Liver (tissue), 9 donors: ENCODE results near the gene CARMIL1. TPM values are rescaled to one million over a fixed set of nuclear protein-coding genes. Genes with fewer than 3 reads are reported as not detected.

Experiments used
- DNase-seq: peaks from one replicate; pipeline ENCODE4 v3.0.0-alpha.2; 2017; ENCODE audit warnings: low spot score
- H3K27ac ChIP-seq, 2 donors: one replicate each; pipeline ENCODE4 v1.7.0; 2013; ENCODE audit warnings: inconsistent platforms in 2 of 2, low read length in 2 of 2, control low read depth in 1 of 2, low read depth in 1 of 2, mild to moderate bottlenecking in 1 of 2
- H3K27me3 ChIP-seq, 4 donors: one replicate each; pipeline versions ENCODE4 v1.6.1 to v1.7.0; 2013; ENCODE audit warnings: low read length in 3 of 4, inconsistent platforms in 1 of 4, mild to moderate bottlenecking in 1 of 4, moderate library complexity in 1 of 4; ENCODE audit not compliant: control insufficient read depth in 4 of 4, insufficient read depth in 4 of 4
- H3K36me3 ChIP-seq, 4 donors: one replicate each; pipeline versions ENCODE4 v1.6.1 to v1.7.0; 2013; ENCODE audit warnings: low read length in 3 of 4, mild to moderate bottlenecking in 3 of 4, low read depth in 1 of 4, moderate library complexity in 1 of 4; ENCODE audit not compliant: control insufficient read depth in 4 of 4, insufficient read depth in 3 of 4
- H3K4me1 ChIP-seq, 4 donors: one replicate each; pipeline versions ENCODE4 v1.6.1 to v1.7.0; 2013; ENCODE audit warnings: low read length in 3 of 4, mild to moderate bottlenecking in 3 of 4, moderate library complexity in 1 of 4; ENCODE audit not compliant: control insufficient read depth in 4 of 4, insufficient read depth in 4 of 4
- H3K4me3 ChIP-seq, 3 donors: one replicate each; pipeline versions ENCODE4 v1.6.1 to v1.7.0; 2013; ENCODE audit warnings: low read length in 3 of 3, control low read depth in 1 of 3, low read depth in 1 of 3, mild to moderate bottlenecking in 1 of 3
- H3K9ac ChIP-seq, 2 donors: one replicate each; pipeline ENCODE4 v1.7.0; 2013; ENCODE audit warnings: low read length in 2 of 2, mild to moderate bottlenecking in 2 of 2, moderate library complexity in 2 of 2, control low read depth in 1 of 2, low read depth in 1 of 2
- H3K9me3 ChIP-seq, 4 donors: one replicate each; pipeline versions ENCODE4 v1.6.1 to v1.7.0; 2013; ENCODE audit warnings: low read length in 3 of 4; ENCODE audit not compliant: control insufficient read depth in 4 of 4
- EGR1 ChIP-seq, 2 donors: IDR thresholded peaks; 2 replicates each; pipeline ENCODE4 v1.6.1; 2016 to 2018; ENCODE audit warnings: antibody characterized with exemption in 2 of 2, low read depth in 2 of 2
- FOXA1 ChIP-seq: IDR thresholded peaks from 2 replicates; pipeline ENCODE4 v1.6.1; 2016; ENCODE audit warnings: antibody characterized with exemption
- FOXA2 ChIP-seq: IDR thresholded peaks from 2 replicates; pipeline ENCODE4 v1.6.1; 2016; ENCODE audit warnings: antibody characterized with exemption
- HNF4A ChIP-seq, 2 donors: conservative IDR thresholded peaks; 2 replicates each; pipeline ENCODE4 v1.6.1; 2016; ENCODE audit warnings: antibody characterized with exemption in 2 of 2, mild to moderate bottlenecking in 2 of 2
- HNF4G ChIP-seq: IDR thresholded peaks from 2 replicates; pipeline ENCODE4 v1.6.1; 2016; ENCODE audit warnings: antibody characterized with exemption
- MAX ChIP-seq: IDR thresholded peaks from 2 replicates; pipeline ENCODE4 v1.6.1; 2016; ENCODE audit warnings: antibody characterized with exemption
- NR2F2 ChIP-seq: IDR thresholded peaks from 2 replicates; pipeline ENCODE4 v1.6.1; 2016; ENCODE audit warnings: antibody characterized with exemption
- RAD21 ChIP-seq, 2 donors: IDR thresholded peaks; 2 replicates each; pipeline ENCODE4 v1.6.1; 2016; ENCODE audit warnings: antibody characterized with exemption in 2 of 2, mild to moderate bottlenecking in 2 of 2
- REST ChIP-seq: IDR thresholded peaks from 2 replicates; pipeline ENCODE4 v1.6.1; 2016; ENCODE audit warnings: antibody characterized with exemption, mild to moderate bottlenecking
- RXRA ChIP-seq, 2 donors: IDR thresholded peaks; 2 replicates each; pipeline ENCODE4 v1.6.1; 2017 to 2018; ENCODE audit warnings: antibody characterized with exemption in 2 of 2, mild to moderate bottlenecking in 1 of 2
- SP1 ChIP-seq: IDR thresholded peaks from 2 replicates; pipeline ENCODE4 v1.6.1; 2018; ENCODE audit warnings: antibody characterized with exemption, mild to moderate bottlenecking
- TAF1 ChIP-seq: conservative IDR thresholded peaks from 2 replicates; pipeline ENCODE4 v1.6.1; 2016; ENCODE audit warnings: antibody characterized with exemption, mild to moderate bottlenecking
- YY1 ChIP-seq: IDR thresholded peaks from 2 replicates; pipeline ENCODE4 v1.6.1; 2016; ENCODE audit warnings: antibody characterized with exemption, mild to moderate bottlenecking
- ZBTB33 ChIP-seq: IDR thresholded peaks from 2 replicates; pipeline ENCODE4 v1.6.1; 2016; ENCODE audit warnings: antibody characterized with exemption
- WGBS: extraction: QIAGEN DNeasy Blood & Tissue Kit; methylation state at CpG from one replicate; pipeline ENCODE4 v1.1.7; 2013; 5-methylcytosine and 5-hydroxymethylcytosine counted together
- polyA plus RNA-seq, 2 donors: library from polyadenylated mRNA; stranded (reverse) in 1 of 2; unstranded in 1 of 2; fragments of 200-250 nt in 1 of 2; fragments of >200 nt in 1 of 2; fragmentation: Nextera tagmentation in 1 of 2; extraction: Ambion mirVana in 1 of 2; gene quantifications; one replicate each; pipeline versions ENCODE4 v1.2.1 to v1.2.3, GENCODE V29; 2013 to 2015
- total RNA-seq, 2 donors: library from RNA; depleted of rRNA; stranded (reverse); fragments of >200 nt; gene quantifications; one replicate each; pipeline ENCODE4 v1.2.3, GENCODE V29; 2014
- donor health status: healthy.
- donor health status: healthy.
- donor health status: healthy.
- donor health status: healthy.
- donor health status: healthy.

Gene CARMIL1
- total and polyA plus RNA-seq, 4 donors, result 1.4 to 9.5 (median 3.5) TPM

- no peak for DNase-seq
- Histone ChIP-seq H3K27me3 (no peaks in the 10 kb centered on the region), H3K4me1 (peaks cover 0 to 6% (median 0%) of the 10 kb centered on the region in 4 donors), H3K36me3 (no peaks in the 10 kb centered on the region), H3K9ac (no peak overlapping the region), H3K4me3 (no peak overlapping the region), H3K27ac (no peak overlapping the region), H3K9me3 (peaks cover 0 to 6% (median 0%) of the 10 kb centered on the region in 4 donors)
- TF ChIP-seq FOXA2, result no peak
- TF ChIP-seq ZBTB33, result no peak
- no peak for TF ChIP-seq YY1
- TF ChIP-seq RAD21 (IDR thresholded peaks at IDR 0.05), result no peak
- no peak for TF ChIP-seq RXRA (IDR thresholded peaks at IDR 0.05)
- 89% methylated on average over 4 of the region's 4 CpGs for WGBS
Measured at GRCh38 chr6:25640891-25641290, 361.7 kb downstream of the CARMIL1 start.

GRCh38 chr6:25641377-25641776 lies 362.2 kb downstream of the CARMIL1 start:
- no peak for TF ChIP-seq MAX
- TF ChIP-seq REST, result no peak
- TF ChIP-seq FOXA1, result no peak
- TF ChIP-seq TAF1, result no peak
- no peak for TF ChIP-seq HNF4A (conservative IDR thresholded peaks at IDR 0.05)
- TF ChIP-seq SP1, result no peak
- no peak for TF ChIP-seq RAD21 (IDR thresholded peaks at IDR 0.05)
- no peak for TF ChIP-seq HNF4G
- Histone ChIP-seq H3K27me3 (no peaks in the 10 kb centered on the region), H3K9ac (no peak overlapping the region), H3K4me1 (peaks cover 0 to 6% (median 0%) of the 10 kb centered on the region in 4 donors), H3K4me3 (no peak overlapping the region), H3K27ac (no peak overlapping the region), H3K9me3 (peaks cover 0 to 6% (median 0%) of the 10 kb centered on the region in 4 donors), H3K36me3 (no peaks in the 10 kb centered on the region)
- 79% methylated on average over 5 of the region's 5 CpGs for WGBS
- DNase-seq, result no peak

GRCh38 chr6:25641940-25642666 lies 362.9 kb downstream of the CARMIL1 start:
- Histone ChIP-seq H3K36me3 (no peaks in the 10 kb centered on the region), H3K27ac (no peak overlapping the region), H3K9ac (no peak overlapping the region), H3K4me1 (peaks cover 0 to 6% (median 0%) of the 10 kb centered on the region in 4 donors), H3K27me3 (no peaks in the 10 kb centered on the region), H3K4me3 (no peak overlapping the region), H3K9me3 (peaks cover 0 to 6% (median 0%) of the 10 kb centered on the region in 4 donors)
- no peak for DNase-seq
- TF ChIP-seq NR2F2 (peak; percentile 19), EGR1 (IDR thresholded peaks at IDR 0.05; ENCODE audit: low read depth in 2 of 2) (no peak)
- 80% methylated on average over 3 of the region's 3 CpGs for WGBS
